ENCODE measurements around the gene FKBP1A.

FKBP1A gene

DNA sequence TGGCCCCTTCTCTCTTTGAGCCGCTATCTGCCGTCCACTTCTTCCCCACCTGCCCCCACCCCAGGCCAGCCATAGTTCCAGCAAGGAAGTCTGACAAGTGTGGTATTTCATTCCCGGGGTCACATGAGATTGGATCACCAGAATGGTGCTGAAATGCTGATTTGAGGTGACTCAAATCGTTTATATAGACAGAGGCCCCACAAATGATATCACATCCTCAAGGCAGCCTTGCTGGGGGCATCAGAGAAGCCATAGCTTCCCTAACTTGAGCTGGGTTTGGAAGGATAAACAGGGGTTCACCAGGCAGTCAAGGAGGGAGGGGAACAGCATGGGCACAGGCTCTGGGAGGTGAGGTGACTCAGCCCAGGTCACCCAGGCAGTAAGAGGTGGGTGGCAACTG, 73.8 kb downstream of the FKBP1A start:
- no peak for DNase-seq (ENCODE audit: low read depth, low spot score)
